HG03097 (cell line): Measurements from ENCODE around the gene CENATAC.
A peak's percentile ranks its signal among the peaks of the same experiment; 100 is the strongest.
"Not testable (repeated sequence)": the region's sequence is repeated elsewhere in the genome, so short reads cannot be mapped to it uniquely, and the experiment has no call there.

Source experiments
- ATAC-seq: cut with Tn5 transposase; IDR thresholded peaks from one replicate; pipeline ENCODE4 v1.9.1; 2021; ENCODE audit not compliant: unreplicated experiment, low FRiP score

CENATAC gene

DNA sequence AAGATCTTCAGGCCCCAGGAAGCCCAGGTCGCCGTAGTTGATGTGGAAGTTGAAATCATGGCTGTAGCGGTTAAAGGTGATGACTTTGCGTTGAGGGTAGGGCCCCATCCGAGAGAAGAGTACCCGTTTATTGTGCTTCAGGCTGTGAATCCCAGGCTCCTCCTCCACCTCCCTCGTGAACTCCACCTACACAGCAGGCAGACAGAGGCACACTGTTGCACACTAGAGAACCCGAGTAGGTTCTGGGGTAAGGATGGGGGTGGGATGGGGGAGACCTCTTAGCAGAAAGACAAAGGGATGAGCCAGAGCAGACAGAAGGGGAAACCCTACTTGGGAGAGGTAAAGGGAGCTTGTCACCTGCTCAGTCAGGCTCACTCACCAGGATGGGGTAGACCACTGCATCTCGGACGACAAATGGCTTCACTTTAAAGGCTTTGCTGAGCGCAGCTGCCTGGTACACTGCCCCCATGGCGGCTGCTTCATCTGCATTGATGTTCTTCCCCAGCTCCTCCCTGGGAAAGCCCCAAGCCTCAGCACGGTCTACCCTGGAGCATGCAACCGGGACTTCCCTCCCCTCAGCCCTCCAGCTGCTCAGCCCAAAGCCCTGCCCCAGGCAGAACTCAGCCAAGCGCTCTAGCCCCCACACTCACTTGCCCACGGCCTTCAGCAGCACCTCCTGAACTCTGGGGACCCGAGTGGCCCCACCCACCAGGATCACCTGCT lies 53.7 kb downstream of the CENATAC start:
- no peak for ATAC-seq

DNA sequence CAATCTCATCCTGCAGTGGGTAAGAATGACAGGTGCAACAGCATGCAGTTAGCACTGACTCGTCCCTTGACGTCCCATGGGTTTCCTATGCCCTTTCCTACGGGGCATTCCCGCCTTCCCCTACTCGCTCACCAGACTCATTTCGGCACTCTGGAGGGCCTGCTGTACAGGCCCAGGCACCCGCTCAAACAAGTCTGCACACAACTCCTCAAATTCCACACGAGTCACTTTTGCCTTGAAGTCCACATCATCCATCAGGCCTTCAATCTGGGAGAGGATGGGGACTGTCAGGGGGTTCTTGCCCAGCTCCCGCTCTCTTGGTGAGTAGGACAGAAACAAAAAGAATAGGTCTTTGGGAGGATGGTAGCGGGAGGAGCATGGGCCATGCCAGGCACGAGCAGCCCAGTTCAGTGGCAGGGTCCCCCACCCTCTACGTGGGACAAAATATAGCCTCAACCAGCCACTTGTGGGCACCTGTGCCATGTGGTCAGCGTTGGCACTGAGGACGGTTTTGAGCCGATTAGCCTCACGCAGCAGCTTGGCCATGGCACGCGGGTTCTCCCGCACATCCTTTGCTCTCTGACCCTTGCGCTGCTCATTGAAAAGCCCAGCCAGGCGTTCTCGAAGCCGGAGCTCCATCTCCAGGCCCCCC lies 54.4 kb downstream of the CENATAC start:
- no peak for ATAC-seq

DNA sequence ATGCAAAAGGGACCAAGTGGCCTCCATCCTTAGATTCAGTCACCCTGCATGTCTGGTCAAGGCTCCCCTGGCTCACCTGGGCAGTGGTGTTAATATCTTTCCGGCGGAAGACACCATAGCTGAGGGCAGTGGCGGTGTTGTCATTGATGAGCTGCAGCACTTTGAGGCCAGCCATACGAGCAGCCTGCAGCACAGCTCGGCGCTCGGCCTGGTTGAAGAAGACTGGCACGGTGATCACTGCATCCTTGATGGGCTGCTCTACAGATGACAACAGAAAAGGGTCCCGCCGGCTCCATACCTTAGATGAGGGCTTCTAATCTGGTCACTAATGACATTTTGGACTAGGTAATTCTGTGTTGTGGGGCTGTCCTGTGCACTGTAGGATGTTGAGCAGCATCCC lies 56.5 kb downstream of the CENATAC start:
- no peak for ATAC-seq

GRCh38 chr11:119055901-119056300 lies 58.0 kb downstream of the CENATAC start:
- ATAC-seq, result no peak

DNA sequence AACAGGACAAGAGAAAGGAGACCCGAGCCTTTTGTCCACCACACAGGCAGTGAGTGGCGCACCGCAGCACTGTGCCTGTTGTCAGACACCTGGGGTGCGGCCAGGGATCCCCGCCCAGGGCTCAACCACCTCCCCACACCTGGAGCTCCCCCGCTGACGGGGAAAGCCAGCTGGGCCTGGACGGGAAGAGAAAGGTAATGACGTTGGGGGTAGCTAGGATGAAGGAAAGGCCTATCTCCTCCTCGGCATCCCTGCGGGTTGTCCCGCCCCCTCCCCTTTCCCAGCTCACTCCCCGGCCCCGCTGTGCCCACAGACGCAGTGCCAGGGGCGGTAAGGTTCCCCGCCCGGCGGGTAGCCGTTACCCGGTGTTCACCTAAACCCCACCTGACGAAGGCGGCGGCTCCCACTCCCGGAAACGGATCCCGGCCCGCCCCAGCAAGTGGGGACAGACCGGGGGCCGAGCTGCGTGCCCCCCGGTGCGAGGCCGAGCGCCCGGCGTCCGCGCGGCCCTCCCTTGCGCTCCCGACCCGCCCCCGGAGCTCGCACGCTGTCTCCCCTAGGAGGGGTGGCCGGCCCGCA lies 58.6 kb downstream of the CENATAC start:
- ATAC-seq, result peak; percentile 0

GRCh38 chr11:119057000-119057769 lies 59.2 kb downstream of the CENATAC start, which contains the start of gene HYOU1:
Gene HYOU1, minus strand, starts transcription at chr11:119057205. Its CDS starts 1,045 bp downstream, at chr11:119056160.
- peak; percentile 91 for ATAC-seq

DNA sequence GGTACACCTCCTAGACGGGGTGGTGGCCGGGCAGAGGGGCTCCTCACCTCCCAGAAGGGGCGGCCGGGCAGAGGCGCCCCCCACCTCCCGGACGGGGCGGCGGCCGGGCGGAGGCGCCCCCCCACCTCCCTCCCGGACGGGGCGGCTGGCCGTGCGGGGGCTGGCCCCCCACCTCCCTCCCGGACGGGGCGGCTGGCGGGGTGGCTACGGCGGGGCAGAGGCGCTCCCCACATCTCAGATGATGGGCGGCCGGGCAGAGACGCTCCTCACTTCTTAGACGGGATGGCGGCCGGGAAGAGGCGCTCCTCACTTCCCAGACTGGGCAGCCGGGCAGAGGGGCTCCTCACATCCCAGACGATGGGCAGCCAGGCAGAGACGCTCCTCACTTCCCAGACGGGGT lies 61.2 kb downstream of the CENATAC start:
- ATAC-seq, result not testable (repeated sequence)

GRCh38 chr11:119061256-119061655 lies 63.3 kb downstream of the CENATAC start:
- ATAC-seq, result no peak

GRCh38 chr11:119062779-119063178 lies 64.8 kb downstream of the CENATAC start:
- ATAC-seq, result no peak

DNA sequence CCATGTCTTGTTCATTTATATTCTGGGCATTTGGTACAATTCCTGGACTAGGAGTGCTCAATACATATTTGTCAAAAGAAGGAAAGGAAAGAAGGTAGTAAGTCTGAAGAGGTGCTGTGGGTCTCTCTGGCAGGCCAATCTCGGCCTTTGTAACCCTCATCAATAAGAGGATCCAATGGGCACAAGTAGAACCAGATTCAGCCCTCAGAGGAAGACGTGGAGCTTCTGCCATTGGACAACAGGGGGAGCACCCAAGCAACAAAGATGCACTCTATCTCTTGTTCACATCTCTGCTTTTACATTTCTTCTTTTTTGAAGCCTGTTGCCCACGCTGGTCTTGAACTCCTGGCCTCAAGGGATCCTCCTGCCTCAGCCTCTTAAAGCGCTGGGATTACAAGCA lies 67.4 kb downstream of the CENATAC start:
- ATAC-seq, result no peak
